ENCODE results near the gene EP400. TPM values are rescaled to one million over a fixed set of nuclear protein-coding genes. Genes with fewer than 3 reads are reported as not detected.

The EP400 gene
- polyA plus RNA-seq, 4 donors: 33.2 to 42.3 (median 34.3) TPM

DNA sequence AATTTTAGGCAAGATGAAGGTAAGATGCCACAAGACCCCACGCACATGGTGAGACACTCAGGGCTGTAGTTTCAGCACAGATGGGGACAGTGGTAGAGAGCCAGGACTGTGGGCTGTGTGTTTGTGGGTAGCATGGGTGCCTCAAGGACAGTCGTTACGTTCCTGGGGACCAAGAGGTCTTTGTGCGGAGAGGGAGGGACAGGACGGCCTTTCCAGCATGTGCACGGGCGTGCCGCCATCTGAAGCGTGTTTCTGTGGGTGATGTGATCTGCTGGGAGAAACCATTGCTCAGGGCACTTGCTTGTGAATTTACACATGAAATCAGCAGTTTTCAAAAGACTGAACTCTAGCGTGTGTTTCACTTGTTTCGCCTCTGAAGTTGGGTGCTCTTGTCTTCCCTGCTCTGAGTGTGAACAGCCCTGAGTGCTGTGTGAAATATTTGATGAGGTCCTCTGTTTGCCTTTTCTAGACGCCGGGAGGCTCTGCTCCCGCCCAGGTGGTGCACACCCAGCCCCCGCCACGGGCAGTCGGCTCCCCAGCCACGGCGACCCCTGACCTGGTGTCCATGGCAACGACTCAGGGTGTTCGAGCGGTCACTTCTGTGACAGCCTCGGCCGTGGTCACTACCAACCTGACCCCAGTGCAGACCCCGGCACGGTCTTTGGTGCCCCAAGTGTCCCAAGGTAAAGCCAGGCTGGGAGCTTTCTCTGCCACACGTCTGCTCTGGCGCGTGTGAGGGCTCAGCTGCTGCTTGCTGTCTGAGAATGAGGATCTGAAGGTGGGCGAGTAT lies 112.1 kb downstream of the EP400 start:
- DNase-seq (ENCODE audit: low read depth in 4 of 4, low spot score in 3 of 4): no peak

DNA sequence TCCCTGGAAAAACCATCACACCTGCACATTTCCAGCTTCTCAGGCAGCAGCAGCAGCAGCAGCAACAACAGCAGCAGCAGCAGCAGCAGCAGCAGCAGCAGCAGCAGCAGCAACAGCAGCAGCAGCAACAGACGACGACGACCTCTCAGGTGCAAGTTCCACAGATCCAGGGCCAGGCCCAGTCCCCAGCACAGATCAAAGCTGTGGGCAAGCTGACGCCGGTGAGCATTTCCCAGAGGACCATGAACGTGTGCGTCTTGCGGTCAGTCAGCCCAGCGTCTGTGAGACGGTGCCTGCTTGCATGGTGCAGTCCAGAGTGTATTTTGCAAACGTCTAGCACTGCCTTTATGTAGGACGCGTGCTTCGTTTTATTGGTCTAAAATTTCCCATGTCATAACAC lies 112.7 kb downstream of the EP400 start:
- DNase-seq (ENCODE audit: low read depth in 4 of 4, low spot score in 3 of 4): no peak

DNA sequence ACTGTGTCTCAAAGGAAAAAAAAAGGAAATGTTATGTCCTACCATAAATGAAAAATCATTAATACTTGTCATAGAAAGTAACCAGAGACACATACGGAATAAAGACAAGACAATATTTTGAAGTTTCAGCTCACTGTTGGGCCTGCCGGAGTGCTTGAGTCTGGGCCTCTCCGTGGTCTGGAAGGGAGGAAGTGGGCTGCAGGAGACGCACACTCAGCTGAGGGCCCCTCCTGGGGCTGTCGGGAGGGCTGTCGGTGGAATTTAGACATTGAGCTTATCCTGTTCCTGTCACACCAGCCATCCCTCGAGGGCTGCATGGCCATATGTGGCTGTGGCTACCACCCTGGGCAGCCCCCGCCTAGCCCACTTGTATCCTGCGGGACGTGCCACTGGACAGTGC lies 113.7 kb downstream of the EP400 start:
- no peak for DNase-seq (ENCODE audit: low read depth in 4 of 4, low spot score in 3 of 4)

DNA sequence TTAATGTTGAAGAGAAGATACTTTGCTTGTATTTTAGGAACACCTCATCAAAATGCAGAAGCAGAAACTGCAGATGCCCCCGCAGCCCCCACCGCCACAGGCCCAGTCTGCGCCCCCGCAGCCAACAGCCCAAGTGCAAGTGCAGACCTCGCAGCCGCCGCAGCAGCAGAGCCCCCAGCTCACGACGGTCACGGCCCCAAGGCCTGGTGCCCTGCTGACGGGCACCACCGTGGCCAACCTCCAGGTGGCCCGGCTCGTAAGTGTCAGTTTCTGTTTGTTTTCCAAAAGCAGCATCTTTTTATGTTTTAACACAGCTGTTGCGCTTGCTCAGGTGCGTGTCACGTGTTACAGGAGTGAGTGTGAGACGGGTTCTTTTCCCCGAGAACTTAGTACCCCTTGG lies 114.9 kb downstream of the EP400 start:
- DNase-seq (ENCODE audit: low read depth in 4 of 4, low spot score in 3 of 4): no peak

DNA sequence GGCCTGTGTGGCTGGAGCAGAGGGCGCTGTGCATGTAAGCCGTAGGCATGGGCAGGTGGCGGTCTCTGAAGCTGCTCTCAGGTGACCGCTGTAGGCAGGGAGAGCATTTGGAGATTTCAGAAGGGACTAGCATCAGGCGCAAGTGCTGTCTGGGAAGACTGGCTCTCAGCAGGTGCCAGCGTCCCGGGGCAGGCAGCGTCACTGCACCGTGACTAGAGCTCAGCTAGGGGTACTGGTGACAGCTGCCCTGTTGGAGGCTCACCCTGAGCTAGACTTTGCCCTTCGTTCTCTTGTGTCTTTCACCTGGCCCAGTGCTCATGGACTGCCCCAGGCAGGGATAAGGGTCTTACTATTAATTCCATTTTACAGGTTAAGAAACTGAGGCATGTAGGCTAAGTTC lies 115.5 kb downstream of the EP400 start:
- no peak for DNase-seq (ENCODE audit: low read depth in 4 of 4, low spot score in 3 of 4)

DNA sequence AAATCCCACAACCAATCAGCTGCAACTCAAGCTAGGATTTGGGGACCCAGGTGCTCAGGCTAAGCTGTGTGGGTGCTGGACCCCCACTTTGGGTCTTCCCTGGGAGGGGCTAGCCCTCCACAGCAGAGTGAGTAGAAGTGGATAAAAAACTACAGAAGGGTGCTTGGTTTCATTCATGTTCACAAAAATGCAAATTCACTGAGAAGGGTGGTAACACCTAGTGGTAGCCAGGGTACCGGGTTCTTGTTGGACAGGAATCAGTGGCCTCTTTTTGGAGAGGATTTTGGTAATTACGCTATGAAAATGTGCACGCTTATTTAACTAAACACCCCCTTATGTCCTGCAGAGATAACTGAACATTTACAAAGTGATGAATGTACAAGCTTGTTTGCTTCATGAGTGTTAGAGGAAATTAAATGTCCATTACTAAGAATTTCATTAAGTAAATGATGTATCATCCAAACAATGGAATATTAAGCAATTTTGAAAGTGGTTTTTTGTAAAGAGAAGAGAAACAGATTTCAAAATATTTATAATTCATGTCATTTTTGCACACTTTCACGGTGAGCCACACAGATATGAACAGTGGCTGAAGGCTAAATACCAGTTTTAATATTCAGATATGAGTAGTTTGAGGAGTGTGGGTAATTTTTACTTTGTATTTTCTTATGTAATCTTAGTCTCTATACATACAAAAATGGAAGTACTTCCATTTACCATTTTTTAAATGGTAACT lies 116.0 kb downstream of the EP400 start:
- no peak for DNase-seq (ENCODE audit: low read depth in 4 of 4, low spot score in 3 of 4)

DNA sequence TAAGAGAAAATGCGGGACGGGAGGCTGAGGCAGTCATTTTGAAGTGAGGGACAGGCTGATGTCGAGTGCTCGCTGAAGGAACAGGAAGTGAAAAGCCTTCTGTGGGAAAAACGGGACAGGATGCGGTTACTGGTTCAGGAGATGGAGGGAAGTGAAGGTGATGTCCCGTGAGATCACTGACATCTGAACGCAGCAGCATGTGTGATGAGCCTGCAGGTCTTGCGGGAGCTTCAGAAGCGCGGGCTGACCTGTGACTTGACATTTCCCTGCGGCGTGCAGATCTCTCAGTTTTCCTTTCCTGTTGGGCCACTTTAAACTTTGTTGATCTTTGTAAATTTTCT lies 116.6 kb downstream of the EP400 start:
- DNase-seq (ENCODE audit: low read depth in 4 of 4, low spot score in 3 of 4): no peak

DNA sequence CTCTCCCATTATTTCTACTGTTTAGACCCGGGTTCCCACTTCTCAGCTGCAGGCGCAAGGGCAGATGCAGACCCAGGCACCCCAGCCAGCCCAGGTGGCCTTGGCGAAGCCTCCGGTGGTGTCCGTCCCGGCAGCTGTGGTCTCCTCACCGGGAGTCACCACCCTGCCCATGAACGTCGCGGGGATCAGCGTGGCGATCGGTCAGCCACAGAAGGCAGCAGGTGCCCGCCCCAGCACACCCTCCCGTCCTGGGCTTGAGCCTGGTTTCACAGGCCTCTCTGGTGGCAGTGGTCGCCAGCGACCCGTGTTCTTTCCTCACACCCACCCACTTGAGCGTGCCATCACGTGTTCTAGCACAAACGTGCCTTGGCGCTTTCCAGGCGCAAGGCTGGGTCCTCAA lies 117.0 kb downstream of the EP400 start:
- no peak for DNase-seq (ENCODE audit: low read depth in 4 of 4, low spot score in 3 of 4)

DNA sequence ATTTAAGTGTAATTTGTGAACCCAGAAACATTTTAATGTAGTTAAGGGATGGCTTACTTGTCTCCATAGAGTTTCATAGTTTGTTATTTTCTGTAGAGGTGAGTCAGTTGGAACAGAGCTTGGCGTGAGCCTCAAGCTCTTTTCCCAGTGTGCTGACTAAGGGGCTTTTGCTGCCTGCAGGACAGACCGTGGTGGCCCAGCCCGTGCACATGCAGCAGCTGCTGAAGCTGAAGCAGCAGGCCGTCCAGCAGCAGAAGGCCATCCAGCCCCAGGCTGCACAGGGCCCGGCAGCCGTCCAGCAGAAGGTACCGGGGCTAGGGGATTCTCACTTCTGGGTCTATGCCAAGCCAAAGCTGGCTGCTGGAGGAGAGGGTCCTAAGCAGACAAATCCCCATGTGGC lies 117.4 kb downstream of the EP400 start:
- no peak for DNase-seq (ENCODE audit: low read depth in 4 of 4, low spot score in 3 of 4)

DNA sequence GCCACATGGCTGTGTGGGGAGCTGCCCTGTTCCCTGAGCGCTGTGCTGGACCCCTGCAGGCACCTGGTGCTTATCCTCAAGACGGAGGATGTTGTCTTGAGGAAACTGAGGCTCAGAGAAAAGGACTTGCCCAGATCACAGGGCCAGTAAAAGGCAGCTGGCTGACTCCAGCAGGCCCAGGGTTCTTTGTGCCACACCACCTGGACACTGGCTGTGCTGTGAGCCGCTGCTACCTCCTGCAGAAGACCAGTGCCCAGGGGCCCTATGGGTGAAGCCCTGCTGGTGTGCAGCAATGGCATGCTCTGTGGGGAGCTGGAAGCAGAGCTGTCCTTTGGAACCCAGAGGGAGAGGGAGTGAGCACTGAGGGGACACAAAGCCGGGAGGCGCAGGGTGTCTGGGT lies 118.5 kb downstream of the EP400 start:
- DNase-seq (ENCODE audit: low read depth in 4 of 4, low spot score in 3 of 4): no peak

DNA sequence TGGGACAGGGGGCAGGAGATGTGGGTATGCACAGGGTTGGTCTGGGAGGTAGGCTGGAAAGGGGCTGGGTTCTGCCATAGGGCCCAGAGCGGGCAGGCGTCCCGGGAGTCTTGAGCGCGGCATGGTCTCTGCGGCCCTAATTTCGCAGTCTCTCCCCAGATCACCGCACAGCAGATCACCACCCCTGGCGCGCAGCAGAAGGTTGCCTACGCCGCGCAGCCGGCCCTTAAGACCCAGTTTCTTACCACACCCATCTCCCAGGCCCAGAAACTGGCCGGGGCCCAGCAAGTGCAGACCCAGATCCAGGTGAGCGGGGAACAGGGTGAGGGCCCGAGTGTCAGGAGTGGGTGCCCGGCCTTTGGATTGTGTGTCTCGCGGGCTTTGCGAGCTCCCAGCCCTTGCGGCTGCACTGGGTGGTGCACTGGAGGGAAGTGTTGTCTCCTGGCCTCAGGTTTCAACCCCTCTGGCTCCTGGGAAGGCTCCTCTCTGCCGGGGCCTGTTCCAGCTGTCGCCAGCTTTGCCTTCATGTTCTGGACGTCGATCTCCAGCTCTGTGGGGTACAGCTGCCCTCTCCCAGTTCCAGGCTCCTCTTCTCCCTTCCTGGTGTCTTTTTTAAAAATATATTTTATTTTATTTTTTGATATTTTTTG lies 119.7 kb downstream of the EP400 start:
- DNase-seq (ENCODE audit: low read depth in 4 of 4, low spot score in 3 of 4): no peak

DNA sequence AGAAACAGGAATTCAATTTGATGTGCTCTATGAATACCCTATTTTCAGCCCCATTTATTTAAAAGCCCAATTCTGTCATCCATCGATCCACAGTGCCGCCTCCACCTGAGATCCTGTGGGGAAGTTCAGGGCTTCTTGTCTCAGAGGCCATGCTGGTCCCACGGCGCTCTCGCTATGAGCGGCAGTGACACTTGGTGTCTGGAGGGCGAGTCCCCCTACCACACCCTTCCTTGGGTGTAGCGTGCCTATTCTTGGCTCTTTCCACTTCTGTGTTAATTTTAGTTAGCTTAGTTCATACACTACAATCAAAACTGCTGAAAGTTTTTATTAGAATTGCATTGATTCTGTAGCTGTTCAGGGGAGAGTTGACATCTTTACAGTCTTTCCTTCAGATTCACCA lies 120.6 kb downstream of the EP400 start:
- DNase-seq (ENCODE audit: low read depth in 4 of 4, low spot score in 3 of 4): no peak

DNA sequence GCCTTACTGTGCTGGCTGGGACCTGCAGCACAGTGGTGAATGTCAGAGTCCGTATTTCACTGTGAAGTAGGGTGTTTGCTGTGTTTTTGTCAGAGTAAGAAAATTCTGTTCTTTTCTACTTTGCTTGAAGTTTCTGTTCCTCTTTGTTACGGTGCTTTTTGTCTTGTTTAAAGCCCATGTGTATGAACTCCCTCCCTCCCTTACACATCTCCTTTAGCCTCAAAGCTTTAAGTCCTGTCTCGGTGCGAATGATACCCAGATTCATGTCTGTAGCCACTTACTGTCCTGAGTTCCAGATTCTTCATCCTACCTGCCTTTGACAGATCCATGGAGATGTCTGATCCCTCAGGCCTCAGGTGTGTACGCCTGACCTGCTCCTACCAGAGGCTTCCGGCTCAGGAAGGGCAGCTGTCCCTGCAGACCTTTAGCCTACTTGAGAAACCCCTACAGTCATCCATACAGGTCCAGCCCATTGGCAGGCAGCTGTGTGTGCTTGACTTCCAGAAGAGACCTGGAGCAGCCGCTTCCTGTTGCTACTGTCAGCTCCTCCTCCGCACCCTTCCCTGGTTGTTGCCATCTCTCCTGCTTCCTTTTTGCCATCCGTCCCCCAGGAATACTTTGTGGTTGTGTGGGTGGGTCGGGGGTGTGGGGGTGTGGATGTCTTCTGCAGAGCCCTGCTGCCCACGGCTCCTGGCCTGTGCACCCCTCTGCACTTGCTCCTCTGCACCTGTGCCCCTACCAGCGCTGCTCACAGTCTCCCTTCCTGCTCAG lies 121.5 kb downstream of the EP400 start:
- DNase-seq (ENCODE audit: low read depth in 4 of 4, low spot score in 3 of 4): no peak

DNA sequence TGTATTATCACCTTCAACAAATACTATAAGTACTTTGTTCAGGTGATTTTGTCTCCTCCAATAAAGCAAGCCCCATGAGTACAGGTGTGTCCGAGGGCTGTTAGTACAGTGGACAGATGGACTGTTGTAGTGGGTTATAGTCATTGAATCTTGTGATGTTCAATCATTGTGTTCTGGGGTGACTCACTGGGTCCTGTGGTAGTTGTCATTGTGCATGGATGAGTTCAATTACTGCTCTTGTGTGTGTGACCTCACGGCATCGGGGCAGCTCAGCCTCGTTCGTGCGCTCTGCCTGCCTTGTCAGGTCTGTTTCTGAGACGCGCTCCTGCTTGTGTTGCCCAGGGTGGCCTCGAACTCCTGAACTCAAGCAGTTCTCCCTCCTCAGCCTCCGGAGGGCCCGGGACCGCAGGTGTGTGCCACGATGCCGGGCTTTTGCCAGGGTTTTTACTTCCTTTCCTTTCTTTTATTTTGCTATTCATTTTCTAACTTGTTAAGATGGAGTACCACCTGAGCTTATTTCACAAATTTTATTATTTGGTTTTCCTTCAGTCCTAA lies 122.2 kb downstream of the EP400 start:
- no peak for DNase-seq (ENCODE audit: low read depth in 4 of 4, low spot score in 3 of 4)

DNA sequence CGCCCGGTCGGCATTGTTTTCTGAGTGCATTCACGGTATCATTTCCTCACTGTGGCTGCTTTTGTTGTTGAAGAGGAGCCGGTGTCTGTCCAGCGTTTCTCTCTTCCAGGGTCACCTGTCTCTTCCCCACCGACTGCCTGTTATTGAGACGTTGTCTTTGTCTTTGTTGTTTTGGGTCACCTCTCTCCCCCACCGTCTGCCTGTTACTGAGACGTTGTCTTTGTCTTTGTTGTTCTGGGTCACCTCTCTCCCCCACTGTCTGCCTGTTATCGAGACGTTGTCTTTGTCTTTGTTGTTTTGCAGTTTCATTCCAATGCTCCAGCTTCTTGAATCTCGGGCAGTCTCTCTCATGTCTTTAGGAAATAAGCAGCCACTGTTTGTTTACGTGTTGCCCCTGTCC lies 124.5 kb downstream of the EP400 start:
- no peak for DNase-seq (ENCODE audit: low read depth in 4 of 4, low spot score in 3 of 4)

DNA sequence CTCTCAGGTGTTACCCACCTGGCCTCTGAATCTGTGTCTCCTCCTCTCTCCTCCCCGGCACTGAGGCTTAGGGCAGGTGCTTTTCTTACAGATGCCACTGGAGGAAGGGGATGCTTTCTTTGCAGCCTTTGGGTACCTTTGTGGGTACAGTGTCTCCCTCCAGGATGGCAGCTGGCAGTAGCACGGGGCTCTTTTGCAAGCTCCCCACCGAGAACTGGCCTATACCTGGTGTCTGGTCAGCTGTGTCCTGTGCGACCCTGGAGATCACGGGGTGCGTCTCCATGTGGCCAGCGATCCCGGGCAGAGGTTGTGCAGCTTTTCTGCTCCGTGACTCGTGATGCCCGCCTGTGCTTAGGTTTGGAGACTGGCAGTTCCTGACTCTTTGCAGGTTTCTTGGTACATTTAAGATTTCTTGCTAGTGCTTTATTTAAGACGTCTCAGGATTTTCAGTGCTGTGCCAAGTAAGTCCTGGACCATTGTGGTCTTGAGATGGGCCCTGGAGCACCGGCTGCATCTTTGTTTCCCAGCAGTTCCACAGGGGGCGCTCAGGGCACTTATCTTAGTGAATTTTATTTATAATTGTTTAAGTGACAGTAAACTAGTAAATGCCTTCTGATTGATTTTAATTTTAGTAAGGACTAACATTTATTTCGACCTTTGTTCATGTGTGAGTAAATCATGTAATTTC lies 125.4 kb downstream of the EP400 start:
- DNase-seq (ENCODE audit: low read depth in 4 of 4, low spot score in 3 of 4): no peak

DNA sequence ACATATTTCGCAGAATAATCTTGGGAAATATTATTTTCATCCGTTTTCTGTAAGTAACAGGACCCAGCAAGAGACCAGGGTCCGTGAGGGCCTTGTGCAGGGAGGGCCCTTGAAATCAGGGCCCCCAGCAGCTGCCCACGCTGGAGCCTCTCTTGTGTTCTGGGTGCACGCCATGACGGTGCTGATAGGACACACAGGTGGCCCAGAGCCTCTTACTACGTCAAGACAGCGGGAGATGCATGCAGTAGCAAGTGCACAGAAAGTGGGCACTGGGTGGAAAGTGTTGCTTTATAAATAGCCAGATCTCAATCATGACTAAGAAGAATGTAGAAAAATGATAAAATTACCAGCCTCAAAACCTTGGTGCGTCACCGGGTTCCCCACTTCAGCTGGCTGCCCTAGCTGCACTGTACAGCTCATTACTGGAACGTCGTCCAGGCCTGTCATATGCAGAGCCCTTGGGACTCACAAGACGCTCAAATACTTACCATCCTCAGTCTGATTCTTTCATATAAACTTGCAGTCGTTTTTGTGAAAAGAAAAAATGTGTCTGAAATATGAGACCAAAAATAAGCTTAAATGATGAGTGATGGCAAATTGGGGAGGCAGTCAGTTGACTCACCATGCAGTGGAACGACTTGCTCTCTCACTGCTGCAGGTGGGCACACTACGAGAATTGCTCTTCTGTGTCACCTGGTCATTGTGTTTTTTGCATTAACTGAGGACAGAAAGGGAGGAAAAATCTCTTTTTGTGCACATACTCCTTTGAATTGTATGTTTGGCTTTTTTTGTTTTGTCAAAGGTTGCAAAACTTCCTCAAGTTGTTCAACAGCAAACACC lies 126.2 kb downstream of the EP400 start:
- DNase-seq (ENCODE audit: low read depth in 4 of 4, low spot score in 3 of 4): no peak

DNA sequence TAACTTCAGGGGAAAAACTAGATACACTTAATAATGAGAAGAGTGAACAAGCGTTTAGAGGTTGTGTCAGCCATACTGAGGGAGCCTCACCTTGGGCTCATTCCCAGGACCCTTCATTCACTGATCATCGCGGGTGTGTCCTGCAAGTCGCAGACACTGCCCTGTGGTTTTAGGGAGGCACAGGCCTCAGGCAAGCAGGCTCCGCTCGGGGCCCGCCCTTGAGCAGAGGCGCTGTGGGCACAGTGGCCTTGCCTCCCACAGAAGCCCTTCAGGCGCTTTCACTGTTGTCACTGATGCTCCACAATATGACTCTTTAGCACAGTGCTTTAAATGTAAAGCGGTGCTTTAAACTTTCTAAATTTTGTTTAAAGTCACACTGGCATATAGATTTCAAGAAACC lies 127.0 kb downstream of the EP400 start:
- DNase-seq (ENCODE audit: low read depth in 4 of 4, low spot score in 3 of 4): no peak

DNA sequence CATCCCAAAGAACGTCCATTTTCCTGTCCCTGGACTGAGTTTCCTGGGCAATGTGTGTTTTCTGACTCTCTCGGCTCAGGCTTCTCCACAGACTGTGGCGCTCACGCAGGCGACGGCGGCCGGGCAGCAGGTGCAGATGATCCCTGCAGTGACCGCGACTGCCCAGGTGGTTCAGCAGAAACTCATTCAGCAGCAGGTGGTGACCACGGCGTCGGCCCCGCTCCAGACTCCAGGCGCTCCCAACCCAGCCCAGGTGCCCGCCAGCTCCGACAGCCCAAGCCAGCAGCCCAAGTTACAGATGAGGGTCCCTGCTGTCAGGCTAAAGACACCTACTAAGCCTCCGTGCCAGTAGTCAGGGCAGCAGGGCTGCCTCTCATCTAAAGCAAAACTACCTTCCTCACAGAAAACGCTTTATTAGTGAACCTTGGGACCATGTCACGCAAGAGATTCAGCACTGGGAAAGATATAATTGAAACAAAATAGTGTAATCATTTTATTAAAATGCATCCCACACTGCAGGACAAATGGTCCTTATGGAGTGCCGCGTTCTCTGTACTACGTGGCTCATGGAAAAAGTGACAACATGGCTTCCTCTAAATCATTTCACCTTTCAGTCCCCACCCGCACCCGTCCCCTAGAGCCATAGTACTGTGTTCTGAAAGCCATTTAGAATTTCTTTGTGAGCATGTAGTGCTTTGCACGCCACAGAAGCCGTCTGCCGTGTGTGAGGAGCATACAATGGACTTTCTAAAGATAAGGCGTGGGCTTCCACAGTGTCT lies 127.8 kb downstream of the EP400 start:
- no peak for DNase-seq (ENCODE audit: low read depth in 4 of 4, low spot score in 3 of 4)
